Endothelial cell of umbilical vein (primary cell): ENCODE measurements around the gene DNAJC24.

Source experiments
- CTCF ChIP-seq, 2 donors: IDR thresholded peaks; 1 replicate in 1 of 2; 2 replicates in 1 of 2; pipeline ENCODE4 v1.5.1; 2011; ENCODE audit warnings: low read length in 2 of 2, mild to moderate bottlenecking in 2 of 2, moderate library complexity in 2 of 2, control low read depth in 1 of 2, inconsistent platforms in 1 of 2, low read depth in 1 of 2; ENCODE audit not compliant: insufficient read depth in 1 of 2; ENCODE audit errors: extremely low read depth in 1 of 2
- EZH2 ChIP-seq: IDR thresholded peaks from 2 replicates; pipeline ENCODE4 v1.6.1; 2012; ENCODE audit warnings: borderline replicate concordance, low read depth, mild to moderate bottlenecking, moderate library complexity, low read length, inconsistent platforms; ENCODE audit not compliant: severe bottlenecking
- FOS ChIP-seq: IDR thresholded peaks from 2 replicates; pipeline ENCODE4 v1.6.1; 2011; ENCODE audit warnings: mild to moderate bottlenecking, low read length, moderate library complexity, borderline replicate concordance; ENCODE audit not compliant: insufficient read depth
- GATA2 ChIP-seq: IDR thresholded peaks from 2 replicates; pipeline ENCODE4 v1.7.0; 2011; ENCODE audit warnings: low read depth, mild to moderate bottlenecking, moderate library complexity, mixed read lengths, low read length; ENCODE audit not compliant: insufficient read length, insufficient read depth
- JUN ChIP-seq: IDR thresholded peaks from 2 replicates; pipeline ENCODE4 v1.6.1; 2011; ENCODE audit warnings: borderline replicate concordance, low read depth; ENCODE audit not compliant: insufficient read length, insufficient read depth
- MAX ChIP-seq: IDR thresholded peaks from 2 replicates; pipeline ENCODE4 v1.6.1; 2011; ENCODE audit not compliant: insufficient read depth, insufficient read length
- POLR2A ChIP-seq: IDR thresholded peaks from 2 replicates; pipeline ENCODE4 v1.6.1; 2012; ENCODE audit warnings: low read depth, mild to moderate bottlenecking, control low read depth, low read length
- POLR2AphosphoS5 ChIP-seq: IDR thresholded peaks from 2 replicates; pipeline ENCODE4 v1.6.1; 2012; ENCODE audit warnings: low read depth, mild to moderate bottlenecking, control low read depth, low read length, moderate library complexity; ENCODE audit not compliant: insufficient read depth

- TF ChIP-seq CTCF (IDR thresholded peaks at IDR 0.05; ENCODE audit: extremely low read depth in 1 of 2, insufficient read depth in 1 of 2, low read depth in 1 of 2, low read length in 2 of 2), result no peak
- TF ChIP-seq POLR2A, result no peak
- TF ChIP-seq POLR2AphosphoS5, result no peak
- no peak for TF ChIP-seq EZH2
- TF ChIP-seq FOS, result no peak
- no peak for TF ChIP-seq JUN
- TF ChIP-seq MAX, result no peak
- TF ChIP-seq GATA2, result no peak
These were observed 17.7 kb downstream of the DNAJC24 start for GRCh38 chr11:31387379-31387778.
